RWPE1 (cell line): ENCODE data around the gene CIROP.
A peak's percentile ranks its signal among the peaks of the same experiment; 100 is the strongest.

Experiments
- CTCF ChIA-PET: fragments of 350-600 bp; sonication (Branson Sonifier 250); formaldehyde crosslinking; extraction: SDS; loops from one replicate; lab custom pipeline; 2021; lab: Yijun Ruan, JAX
- POLR2A ChIA-PET: fragments of 400-600 bp; formaldehyde crosslinking; extraction: SDS; loops from one replicate; lab custom pipeline; 2020; ENCODE audit warnings: antibody characterized with exemption; ENCODE audit not compliant: low non-redundant PET; lab: Yijun Ruan, JAX
- DNase-seq: peaks from one replicate; pipeline ENCODE4 v3.0.0; 2012; ENCODE audit warnings: low spot score
- H3K27ac ChIP-seq: fragments of 450-650 bp; 2 replicates; pipeline ENCODE4 v1.5.1; 2017
- TF ChIP-seq, protein P1 (sequence below): fragments of 450-650 bp; conservative IDR thresholded peaks from 2 replicates; pipeline ENCODE4 v1.5.1; 2017; ENCODE audit warnings: low read depth, mild to moderate bottlenecking

Gene CIROP

DNA sequence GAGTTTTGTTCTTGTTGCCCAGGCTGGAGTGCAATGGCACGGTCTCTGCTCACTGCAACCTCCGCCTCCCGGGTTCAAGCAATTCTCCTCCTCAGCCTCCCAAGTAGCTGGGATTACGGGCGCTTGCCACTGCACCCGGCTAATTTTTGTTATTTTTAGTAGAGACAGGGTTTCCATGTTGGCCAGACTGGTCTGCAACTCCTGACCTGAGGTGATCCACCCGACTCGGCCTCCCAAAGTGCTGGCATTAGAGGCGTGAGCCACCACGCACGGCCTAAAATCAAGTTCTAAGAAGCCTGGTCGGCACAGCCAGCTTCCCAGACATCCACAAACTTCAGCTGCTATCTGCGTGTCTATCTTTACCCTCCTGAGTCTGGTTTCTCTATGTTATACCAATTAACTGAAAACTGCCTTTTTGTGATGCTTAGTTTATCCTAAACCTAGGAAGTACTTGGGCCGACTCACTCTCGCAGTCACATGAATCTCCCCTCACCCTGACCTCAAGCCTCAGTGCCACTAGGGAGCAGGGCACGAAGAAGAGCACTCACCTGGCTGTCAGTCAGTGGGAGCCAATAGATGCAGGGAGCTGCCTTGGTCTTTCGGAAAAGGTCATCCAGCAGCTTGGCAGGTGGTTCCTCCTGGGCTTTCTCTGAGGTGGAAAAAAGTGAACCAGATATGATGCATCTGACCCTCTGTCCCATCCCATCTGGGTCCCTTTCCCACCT, 44.1 kb downstream of the CIROP start:
- POLR2A ChIA-PET, result interaction anchor here (0.7 kb wide), 1 partner anchor 53 kb away, joined by 8 read pairs; no protein-coding TSS in a partner anchor
- TF ChIP-seq, protein P1, sequence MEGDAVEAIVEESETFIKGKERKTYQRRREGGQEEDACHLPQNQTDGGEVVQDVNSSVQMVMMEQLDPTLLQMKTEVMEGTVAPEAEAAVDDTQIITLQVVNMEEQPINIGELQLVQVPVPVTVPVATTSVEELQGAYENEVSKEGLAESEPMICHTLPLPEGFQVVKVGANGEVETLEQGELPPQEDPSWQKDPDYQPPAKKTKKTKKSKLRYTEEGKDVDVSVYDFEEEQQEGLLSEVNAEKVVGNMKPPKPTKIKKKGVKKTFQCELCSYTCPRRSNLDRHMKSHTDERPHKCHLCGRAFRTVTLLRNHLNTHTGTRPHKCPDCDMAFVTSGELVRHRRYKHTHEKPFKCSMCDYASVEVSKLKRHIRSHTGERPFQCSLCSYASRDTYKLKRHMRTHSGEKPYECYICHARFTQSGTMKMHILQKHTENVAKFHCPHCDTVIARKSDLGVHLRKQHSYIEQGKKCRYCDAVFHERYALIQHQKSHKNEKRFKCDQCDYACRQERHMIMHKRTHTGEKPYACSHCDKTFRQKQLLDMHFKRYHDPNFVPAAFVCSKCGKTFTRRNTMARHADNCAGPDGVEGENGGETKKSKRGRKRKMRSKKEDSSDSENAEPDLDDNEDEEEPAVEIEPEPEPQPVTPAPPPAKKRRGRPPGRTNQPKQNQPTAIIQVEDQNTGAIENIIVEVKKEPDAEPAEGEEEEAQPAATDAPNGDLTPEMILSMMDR, result no peak
- H3K27ac ChIP-seq, result peak overlapping the region; percentile 95
- CTCF ChIA-PET, result interaction anchor here (0.6 to 1.8 kb wide), 3 partner anchors 8 to 394 kb away, joined by 3 to 9 read pairs (median 9); no protein-coding TSS in a partner anchor
- DNase-seq, result no peak

DNA sequence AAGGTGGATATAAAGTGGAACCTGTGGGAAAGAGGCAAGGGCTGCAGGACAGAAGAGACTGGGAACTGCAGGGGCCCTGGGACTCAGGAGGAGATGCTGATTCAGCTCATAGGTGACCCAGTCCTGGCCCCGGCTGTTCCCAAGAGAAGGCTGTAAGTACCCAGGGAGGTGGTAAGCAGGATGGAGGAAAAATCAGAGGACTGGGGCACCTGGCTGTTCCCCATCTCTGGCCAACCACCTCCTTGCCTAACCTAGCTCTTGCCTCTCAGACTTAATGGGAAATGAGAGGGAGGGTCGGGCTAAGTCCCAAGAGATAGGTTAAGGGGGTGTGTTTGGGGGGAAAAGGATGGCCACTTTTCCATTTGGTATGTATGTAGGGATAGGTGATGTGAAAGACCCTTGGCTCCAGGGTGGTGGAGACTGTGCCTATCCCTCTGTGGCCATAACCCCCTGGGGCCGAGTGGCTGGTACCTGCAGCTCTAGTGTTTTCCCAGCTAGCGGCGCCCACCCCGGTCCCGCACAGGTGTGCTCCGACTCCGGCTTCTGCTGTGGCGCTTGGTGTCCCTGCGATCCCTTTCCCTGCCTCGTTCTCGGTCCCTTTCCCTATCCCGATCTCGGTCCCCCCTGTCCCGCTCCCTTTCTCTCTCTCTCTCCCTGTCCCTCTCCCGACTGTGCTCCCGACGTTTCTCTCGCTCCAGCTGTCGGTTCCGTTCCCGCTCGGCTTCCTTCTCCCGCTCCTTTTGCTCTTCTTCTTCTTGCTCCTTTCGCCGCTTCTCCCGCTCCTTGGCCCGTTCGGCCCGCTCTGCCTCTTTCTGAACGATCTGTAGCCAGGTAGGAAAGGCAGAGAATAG, 45.9 kb downstream of the CIROP start:
- DNase-seq, result no peak
- ChIA-PET CTCF (interaction anchor here (0.6 to 4.5 kb wide), 18 partner anchors 10 to 1251 kb away, joined by 3 to 69 read pairs (median 4); partner anchors contain the start of gene PRMT5), POLR2A (interaction anchor here (1.2 kb wide), 1 partner anchor 72 kb away, joined by 7 read pairs; no protein-coding TSS in a partner anchor)
- H3K27ac ChIP-seq, result peak overlapping the region; percentile 95
- TF ChIP-seq, protein P1, result no peak

GRCh38 chr14:23057757-23058653, 46.8 kb downstream of the CIROP start:
- TF ChIP-seq, protein P1, result peak; percentile 93
- ChIA-PET POLR2A (interaction anchor here (1.2 kb wide), 1 partner anchor 72 kb away, joined by 7 read pairs; no protein-coding TSS in a partner anchor), CTCF (interaction anchor here (0.5 to 4.5 kb wide), 23 partner anchors 9 to 1250 kb away, joined by 3 to 69 read pairs (median 4); partner anchors contain the start of gene PRMT5)
- peak; percentile 84 for DNase-seq
- peak overlapping the region; percentile 95 for H3K27ac ChIP-seq

DNA sequence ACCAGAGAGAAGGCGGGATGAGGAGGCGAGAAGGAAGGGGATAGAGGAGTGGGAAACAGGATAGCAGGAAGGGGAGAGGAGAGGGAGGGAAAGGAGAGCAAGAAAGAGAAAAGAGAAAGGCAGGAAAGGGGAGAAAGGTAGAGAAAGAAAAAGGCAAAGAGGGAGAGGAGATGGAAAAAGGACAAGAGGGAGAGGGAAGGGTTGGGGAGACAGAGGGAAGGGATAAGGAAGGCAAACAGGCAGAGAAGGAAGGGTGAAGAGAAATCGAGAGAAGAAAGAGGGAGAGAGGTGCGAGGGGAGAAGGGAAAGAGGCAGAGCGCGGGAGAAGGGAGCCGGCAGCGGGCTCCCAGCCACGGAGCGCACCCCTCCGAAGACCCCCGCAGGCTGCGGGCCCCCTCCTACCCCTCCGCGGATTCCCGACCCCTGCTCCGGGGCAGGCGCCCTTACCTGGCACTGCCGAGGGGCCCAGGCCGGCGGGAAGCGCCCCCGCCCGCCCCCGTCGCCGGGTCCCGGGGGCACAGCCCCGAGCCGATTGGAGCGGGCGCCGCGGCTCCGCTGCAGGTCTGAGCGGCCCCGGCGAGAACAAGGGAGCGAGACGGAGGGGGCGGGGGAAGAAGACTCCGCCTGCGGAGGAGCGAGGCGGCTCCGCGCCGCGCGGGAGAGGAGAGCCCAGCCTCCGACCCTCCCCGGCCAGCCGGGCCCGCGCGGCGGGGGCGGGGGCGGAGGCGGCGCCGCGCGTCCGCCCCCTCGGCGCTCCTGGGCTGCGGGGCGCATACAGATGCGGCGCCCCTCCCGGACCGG, 47.6 kb downstream of the CIROP start, which contains the start of gene CDH24:
CDH24 (minus strand) TSS at position 565 of the 801 bp plus-strand sequence. CDS start 1,787 bp downstream, outside the sequence.
- ChIA-PET POLR2A (interaction anchor here (1.2 kb wide), 1 partner anchor 71 kb away, joined by 7 read pairs; no protein-coding TSS in a partner anchor), CTCF (interaction anchor here (0.5 to 4.5 kb wide), 31 partner anchors 8 to 305 kb away, joined by 3 to 69 read pairs (median 3); partner anchors contain the start of genes ACIN1, C14orf119 and HAUS4)
- TF ChIP-seq, protein P1, result no peak
- H3K27ac ChIP-seq, result peak within 1 kb of the TSS; percentile 95
- DNase-seq, result peak; percentile 82
